Activated CD4-positive, alpha-beta T cell treated with anti-CD3 and anti-CD28 coated beads for 4 hours (primary cell): ENCODE data around the gene TMEM92.
"Not testable (repeated sequence)": the region's sequence is repeated elsewhere in the genome, so short reads cannot be mapped to it uniquely, and the experiment has no call there.

ENCODE experiments used
- DNase-seq, 2 donors: peaks; one replicate each; pipeline ENCODE4 v3.0.0-alpha.2; 2020

The TMEM92 gene

GRCh38 chr17:50262001-50262794, 12.1 kb upstream of the TMEM92 start:
- no peak for DNase-seq

GRCh38 chr17:50263331-50264262, 10.7 kb upstream of the TMEM92 start:
- DNase-seq: no peak

- DNase-seq: no peak
Measured at GRCh38 chr17:50264263-50265113, 9.8 kb upstream of the TMEM92 start.

GRCh38 chr17:50265212-50265611, 9.1 kb upstream of the TMEM92 start:
- no peak for DNase-seq

GRCh38 chr17:50265690-50266315, 8.5 kb upstream of the TMEM92 start:
- DNase-seq: no peak

- no peak for DNase-seq
Measured at GRCh38 chr17:50266384-50267073, 7.7 kb upstream of the TMEM92 start.

GRCh38 chr17:50267074-50267841, 7.0 kb upstream of the TMEM92 start:
- no peak for DNase-seq

GRCh38 chr17:50268026-50268425, 6.2 kb upstream of the TMEM92 start:
- DNase-seq: no peak

- DNase-seq: no peak
Measured at GRCh38 chr17:50268743-50269275, 5.5 kb upstream of the TMEM92 start.

- DNase-seq: peak; percentile 41 to 60
Measured at GRCh38 chr17:50269477-50270434, 4.5 kb upstream of the TMEM92 start.

- DNase-seq: no peak
Measured at GRCh38 chr17:50270435-50271362, 3.6 kb upstream of the TMEM92 start.

- not testable (repeated sequence) for DNase-seq
Measured at GRCh38 chr17:50271363-50271750, 2.9 kb upstream of the TMEM92 start.

GRCh38 chr17:50272246-50272645, 2.0 kb upstream of the TMEM92 start:
- no peak for DNase-seq

- peak; percentile 26 to 60 for DNase-seq
Measured at GRCh38 chr17:50272711-50273653, 1.3 kb upstream of the TMEM92 start.

GRCh38 chr17:50273654-50274040, 619 bp upstream of the TMEM92 start:
- no peak for DNase-seq

GRCh38 chr17:50274897-50275221, 593 bp downstream of the TMEM92 start:
- DNase-seq: no peak

GRCh38 chr17:50275279-50275678, 1.0 kb downstream of the TMEM92 start:
- DNase-seq: no peak
